Stimulated activated naive CD8-positive, alpha-beta T cell treated with anti-CD3 and anti-CD28 coated beads, Interleukin-15, Interleukin-2, amounts not matched to agents 100 U/mL and 50 U/mL, for 24 hours (primary cell): Measurements from ENCODE around the gene RGS21.

Experiments
- ATAC-seq: fragments of 150-1000 bp; cut with Tn5 transposase; one replicate; pipeline ENCODE4 v1.10.0; 2021
- DNase-seq: peaks from one replicate; pipeline ENCODE4 v3.0.0; 2021

Gene RGS21

GRCh38 chr1:192378878-192379277 is 62.1 kb downstream of the RGS21 start:
- ATAC-seq (no peak), DNase-seq (no peak)

- ATAC-seq (no peak), DNase-seq (no peak)
Observed at GRCh38 chr1:192379554-192379953, 62.8 kb downstream of the RGS21 start.

GRCh38 chr1:192382758-192383157 is 66.0 kb downstream of the RGS21 start:
- no peak for DNase-seq
- ATAC-seq = no peak

GRCh38 chr1:192386051-192386650 is 69.4 kb downstream of the RGS21 start:
- DNase-seq (no peak), ATAC-seq (no peak)

GRCh38 chr1:192395211-192395610 is 78.4 kb downstream of the RGS21 start:
- no peak for ATAC-seq
- no peak for DNase-seq

GRCh38 chr1:192395895-192396294 is 79.1 kb downstream of the RGS21 start:
- ATAC-seq (no peak), DNase-seq (no peak)

- ATAC-seq (no peak), DNase-seq (no peak)
Observed at GRCh38 chr1:192399161-192399560, 82.4 kb downstream of the RGS21 start.

GRCh38 chr1:192401825-192402224 is 85.0 kb downstream of the RGS21 start:
- no peak for ATAC-seq
- no peak for DNase-seq

GRCh38 chr1:192402571-192402970 is 85.8 kb downstream of the RGS21 start:
- DNase-seq (no peak), ATAC-seq (no peak)

GRCh38 chr1:192407206-192407605 is 90.4 kb downstream of the RGS21 start:
- DNase-seq = no peak
- no peak for ATAC-seq
